ENCODE data around the gene CYYR1. TPM values are rescaled to one million over a fixed set of nuclear protein-coding genes. Genes with fewer than 3 reads are reported as not detected.

CYYR1 gene
- polyA plus RNA-seq, 2 of the 4 experiments (the other 2 are of a cell fraction): not detected

- ChIA-PET CTCF (interaction anchor here (0.6 kb wide), 1 partner anchor 230 kb away, joined by 3 read pairs; no protein-coding TSS in a partner anchor), POLR2A (no interaction called here)
- no peaks in the 10 kb centered on the region for H3K4me1 ChIP-seq
- no peaks in the 10 kb centered on the region for H3K9me3 ChIP-seq
- no peak overlapping the region for H3K27ac ChIP-seq
- ATAC-seq (no peak), FAIRE-seq (no peak), DNase-seq (ENCODE audit: low read depth in 1 of 2, low spot score in 1 of 2) (no peak)
- H3K4me3 ChIP-seq: no peak overlapping the region
- TF ChIP-seq CBX2 (IDR thresholded peaks at IDR 0.05; ENCODE audit: borderline replicate concordance, low read depth) (no peak), BCL3 (IDR thresholded peaks at IDR 0.05) (no peak), REST (IDR thresholded peaks at IDR 0.05) (no peak), ESRRA (IDR thresholded peaks at IDR 0.05; ENCODE audit: borderline replicate concordance, low read length) (no peak)
- WGBS (ENCODE audit: missing lambda C conversion rate): 50% methylated on average over 5 of the region's 5 CpGs
- H3K4me2 ChIP-seq: no peak overlapping the region
Observed at GRCh38 chr21:26449161-26449560, 123.9 kb downstream of the CYYR1 start.

GRCh38 chr21:26448751-26449150 is 124.3 kb downstream of the CYYR1 start:
- ATAC-seq (no peak), DNase-seq (ENCODE audit: low read depth in 1 of 2, low spot score in 1 of 2) (no peak), FAIRE-seq (no peak)
- ChIA-PET CTCF (interaction anchor here (0.6 kb wide), 1 partner anchor 230 kb away, joined by 3 read pairs; no protein-coding TSS in a partner anchor), POLR2A (no interaction called here)
- Histone ChIP-seq H3K9me3 (no peaks in the 10 kb centered on the region), H3K27ac (no peak overlapping the region), H3K4me1 (no peaks in the 10 kb centered on the region), H3K4me3 (no peak overlapping the region), H3K4me2 (no peak overlapping the region)
- 53% methylated on average over 4 of the region's 4 CpGs for WGBS (ENCODE audit: missing lambda C conversion rate)
- no peak for TF ChIP-seq KDM1A (IDR thresholded peaks at IDR 0.05; ENCODE audit: low read depth)
- no peak for TF ChIP-seq ZSCAN20 (CRISPR knock-in tag; IDR thresholded peaks at IDR 0.05)
- TF ChIP-seq NPAS2 (CRISPR knock-in tag; IDR thresholded peaks at IDR 0.05; ENCODE audit: borderline replicate concordance): no peak
- no peak for TF ChIP-seq CBX2 (IDR thresholded peaks at IDR 0.05; ENCODE audit: borderline replicate concordance, low read depth)
- TF ChIP-seq RCOR1 (IDR thresholded peaks at IDR 0.05; ENCODE audit: low read depth, low read length): no peak
- no peak for TF ChIP-seq RFX5 (IDR thresholded peaks at IDR 0.05)
- TF ChIP-seq ZC3H11A (IDR thresholded peaks at IDR 0.05): no peak
- no peak for TF ChIP-seq MAX (IDR thresholded peaks at IDR 0.05)
- no peak for TF ChIP-seq RARB (CRISPR knock-in tag; IDR thresholded peaks at IDR 0.05)
- TF ChIP-seq MYC (IDR thresholded peaks at IDR 0.05; ENCODE audit: borderline replicate concordance, low read length): no peak
- no peak for TF ChIP-seq FOSL2 (IDR thresholded peaks at IDR 0.05)
- TF ChIP-seq FOSL2 (CRISPR knock-in tag; IDR thresholded peaks at IDR 0.05): no peak
- TF ChIP-seq REST (IDR thresholded peaks at IDR 0.05): no peak
- TF ChIP-seq POLR2AphosphoS2 (conservative IDR thresholded peaks at IDR 0.05; ENCODE audit: low read length): no peak
- no peak for TF ChIP-seq EHF (CRISPR knock-in tag; IDR thresholded peaks at IDR 0.05)
- TF ChIP-seq TFCP2L1 (CRISPR knock-in tag; IDR thresholded peaks at IDR 0.05): no peak

All from A549 (cell line).